PC-3 (cell line): ENCODE results near the gene YIF1A. TPM values are rescaled to one million over a fixed set of nuclear protein-coding genes. Genes with fewer than 3 reads are reported as not detected.
A peak's percentile ranks its signal among the peaks of the same experiment; 100 is the strongest.

ENCODE experiments used
- ATAC-seq: fragments of 200-7000 bp; cut with Tn5 transposase; 2 replicates; pipeline ENCODE4 v1.9.1; 2020; ENCODE audit warnings: mild to moderate bottlenecking, moderate library complexity
- BruUV-seq: library from RNA; stranded (reverse); fragments of 400-500 nt; replicated peaks from 2 replicates; lab custom pipeline; 2021; lab: Mats Ljungman, UMichigan
- CTCF ChIA-PET: fragments of 300-600 bp; sonication (Branson Sonifier 250); formaldehyde crosslinking; loops from one replicate; lab custom pipeline; 2022; ENCODE audit warnings: antibody characterized with exemption; lab: Charles Lee
- POLR2A ChIA-PET: fragments of 300-600 bp; sonication (Branson Sonifier 250); formaldehyde crosslinking; loops from one replicate; lab custom pipeline; 2022; ENCODE audit warnings: antibody characterized with exemption; ENCODE audit not compliant: unreplicated experiment; lab: Charles Lee
- DNase-seq: peaks from one replicate; pipeline ENCODE4 v3.0.0-alpha.2; 2015
- H2AFZ ChIP-seq: fragments of 300-600 bp; sonication (generic); 2 replicates; pipeline ENCODE4 v1.6.0; 2016; ENCODE audit warnings: antibody characterized with exemption, low read length
- H3F3A ChIP-seq: fragments of 300-600 bp; sonication (generic); one replicate; pipeline ENCODE4 v1.6.0; 2017; ENCODE audit warnings: antibody characterized with exemption, low read length, control low read depth, mild to moderate bottlenecking; ENCODE audit not compliant: unreplicated experiment
- H3K27ac ChIP-seq: fragments of 300-600 bp; sonication (generic); 2 replicates; pipeline ENCODE4 v1.5.1; 2016; ENCODE audit warnings: mild to moderate bottlenecking, low read length
- H3K27me3 ChIP-seq: fragments of 300-600 bp; sonication (generic); 2 replicates; pipeline ENCODE4 v1.6.1; 2016; ENCODE audit warnings: low read length, mixed read lengths
- H3K36me3 ChIP-seq: fragments of 300-600 bp; sonication (generic); 2 replicates; pipeline ENCODE4 v1.6.1; 2016; ENCODE audit warnings: low read depth, mixed run types, low read length, mixed read lengths
- H3K4me1 ChIP-seq: fragments of 300-600 bp; sonication (generic); 2 replicates; pipeline ENCODE4 v1.5.1; 2016; ENCODE audit warnings: low read length; ENCODE audit not compliant: insufficient read depth
- H3K4me2 ChIP-seq: fragments of 300-600 bp; sonication (generic); 2 replicates; pipeline ENCODE4 v1.6.0; 2016; ENCODE audit warnings: low read length
- H3K4me3 ChIP-seq: fragments of 300-600 bp; sonication (generic); 2 replicates; pipeline ENCODE4 v1.5.1; 2016; ENCODE audit warnings: mild to moderate bottlenecking, low read length, mixed read lengths
- H3K79me2 ChIP-seq: fragments of 300-600 bp; sonication (generic); 2 replicates; pipeline ENCODE4 v1.6.1; 2017; ENCODE audit warnings: low read length, mixed read lengths
- H3K9ac ChIP-seq: fragments of 300-600 bp; sonication (generic); 2 replicates; pipeline ENCODE4 v1.6.0; 2016; ENCODE audit warnings: mild to moderate bottlenecking, low read length
- H3K9me2 ChIP-seq: fragments of 300-600 bp; sonication (generic); replicated peaks from 2 replicates; pipeline ENCODE4 v1.6.1; 2016; ENCODE audit warnings: mixed run types, low read length, mixed read lengths
- H3K9me3 ChIP-seq: fragments of 300-600 bp; sonication (generic); 2 replicates; pipeline ENCODE4 v1.6.1; 2016; ENCODE audit warnings: low read length, mixed read lengths
- H4K20me1 ChIP-seq: fragments of 300-600 bp; sonication (generic); 2 replicates; pipeline ENCODE4 v1.6.1; 2016; ENCODE audit warnings: low read length, mixed read lengths
- CTCF ChIP-seq: fragments of 300-600 bp; sonication (generic); conservative IDR thresholded peaks from 2 replicates; pipeline ENCODE4 v1.5.1; 2017; ENCODE audit warnings: antibody characterized with exemption, low read depth, mild to moderate bottlenecking, low read length
- EZH2 ChIP-seq: fragments of 300-600 bp; sonication (generic); IDR thresholded peaks from one replicate; pipeline ENCODE4 v1.6.1; 2017; ENCODE audit warnings: antibody characterized with exemption, mild to moderate bottlenecking, low read length; ENCODE audit not compliant: unreplicated experiment
- EZH2phosphoT487 ChIP-seq: fragments of 300-600 bp; sonication (generic); IDR thresholded peaks from 2 replicates; pipeline ENCODE4 v1.6.1; 2018; ENCODE audit warnings: mild to moderate bottlenecking, antibody characterized with exemption, low read length, borderline replicate concordance
- intact Hi-C: fragments of 100-400 bp; cut with micrococcal nuclease; formaldehyde crosslinking; loops from 2 replicates; pipeline ENCODE4 v1.9.0; 2023
- total RNA-seq: library from RNA; depleted of rRNA; stranded (reverse); fragments of >200 nt; gene quantifications from 2 replicates; pipeline ENCODE4 v1.2.3, GENCODE V29; 2014

Gene YIF1A
- total RNA-seq, 1 experiment from 2014 or later = 236 TPM

GRCh38 chr11:66268952-66269905 is 19.7 kb downstream of the YIF1A start:
- peak overlapping the region; percentile 54 for H2AFZ ChIP-seq
- no peaks in the 10 kb centered on the region for H3K27me3 ChIP-seq
- DNase-seq (peak; percentile 53), ATAC-seq (peak; percentile 1)
- H3K79me2 ChIP-seq = peaks cover 24% of the 10 kb centered on the region
- ChIA-PET CTCF (interaction anchor here (0.6 kb wide), 1 partner anchor 384 kb away, joined by 6 read pairs; no protein-coding TSS in a partner anchor), POLR2A (no interaction called here)
- peak overlapping the region; percentile 90 for H3K4me3 ChIP-seq
- peaks cover 10% of the 10 kb centered on the region for H3K4me1 ChIP-seq
- H4K20me1 ChIP-seq = 0 out of 2 replicates have a peak, but pooled peaks cover 21% of the 10 kb centered on the region
- H3K27ac ChIP-seq = peak overlapping the region; percentile 55
- no peaks in the 10 kb centered on the region for H3K9me2 ChIP-seq
- intact Hi-C loops = no loop called here
- peak; percentile 46 for TF ChIP-seq CTCF
- TF ChIP-seq EZH2 = no peak
- no peaks in the 10 kb centered on the region for H3F3A ChIP-seq
- BruUV-seq = TSS peak; percentile 45
- H3K9me3 ChIP-seq = no peaks in the 10 kb centered on the region
- peaks cover 29% of the 10 kb centered on the region; the same call in 1 of the 2 replicates for H3K36me3 ChIP-seq
- peak overlapping the region; percentile 94 for H3K4me2 ChIP-seq
- H3K9ac ChIP-seq = peak overlapping the region; percentile 87

GRCh38 chr11:66268244-66268951 is 20.5 kb downstream of the YIF1A start, which contains the start of gene RAB1B:
Gene RAB1B (plus strand): TSS chr11:66268639. CDS start chr11:66268680, 41 bp downstream.
- intact Hi-C loops = no loop called here
- H3K9me3 ChIP-seq = no peaks in the 10 kb centered on the region
- H3K4me3 ChIP-seq = peak within 1 kb of the TSS; percentile 90
- H2AFZ ChIP-seq = peak within 1 kb of the TSS; percentile 81
- peak within 1 kb of the TSS; percentile 87 for H3K9ac ChIP-seq
- H4K20me1 ChIP-seq = 0 out of 2 replicates have a peak, but pooled peaks cover 20% of the 10 kb centered on the region
- no peak for TF ChIP-seq CTCF
- no peak for TF ChIP-seq EZH2
- TF ChIP-seq EZH2phosphoT487 = no peak
- H3K36me3 ChIP-seq = peaks cover 22% of the 10 kb centered on the region; the same call in 1 of the 2 replicates
- ATAC-seq = peak; percentile 75
- peak; percentile 100 for DNase-seq
- no peaks in the 10 kb centered on the region for H3K27me3 ChIP-seq
- H3K4me2 ChIP-seq = peak within 1 kb of the TSS; percentile 94
- H3K79me2 ChIP-seq = peaks cover 24% of the 10 kb centered on the region
- H3K9me2 ChIP-seq = no peaks in the 10 kb centered on the region
- H3K27ac ChIP-seq = peak within 1 kb of the TSS; percentile 55
- ChIA-PET POLR2A (interaction anchor here (0.6 to 1.0 kb wide), 2 partner anchors 21 to 42 kb away, joined by 3 read pairs; partner anchors contain the start of gene YIF1A), CTCF (interaction anchor here (0.5 to 0.9 kb wide), 2 partner anchors 12 to 44 kb away, joined by 3 to 5 read pairs; no protein-coding TSS in a partner anchor)
- no peaks in the 10 kb centered on the region for H3F3A ChIP-seq
- H3K4me1 ChIP-seq = peaks cover 10% of the 10 kb centered on the region
- no TSS peak for BruUV-seq
